Omental fat pad (tissue), 4 donors: ENCODE measurements around the gene PRR15L. TPM values are rescaled to one million over a fixed set of nuclear protein-coding genes. Genes with fewer than 3 reads are reported as not detected.
"Not testable (repeated sequence)": the region's sequence is repeated elsewhere in the genome, so short reads cannot be mapped to it uniquely, and the experiment has no call there.

Experiments used
- ATAC-seq: fragments of 150-250 bp; one replicate; pipeline ENCODE4 v1.9.1; 2016; ENCODE audit warnings: mild to moderate bottlenecking, moderate library complexity; ENCODE audit not compliant: low FRiP score
- DNase-seq: peaks from one replicate; pipeline ENCODE4 v3.0.0-alpha.2; 2019; ENCODE audit warnings: low spot score
- total RNA-seq, 4 donors: library from RNA; depleted of rRNA; stranded (reverse); fragments of >200 nt; gene quantifications; one replicate each; pipeline ENCODE4 v1.1.0, GENCODE V29; 2016
- TF ChIP-seq, protein P1 (sequence below), 3 donors: fragments of 450-650 bp; IDR thresholded peaks; one replicate each; pipeline ENCODE4 v1.5.1; 2016 to 2017; ENCODE audit warnings: antibody characterized with exemption in 3 of 3, mild to moderate bottlenecking in 3 of 3, moderate library complexity in 2 of 3

PRR15L gene
- total RNA-seq, 4 donors from 2014 or later: 2.4 to 6.6 TPM; not detected in 2

- ATAC-seq (no peak), DNase-seq (no peak)
- TF ChIP-seq, protein P1, sequence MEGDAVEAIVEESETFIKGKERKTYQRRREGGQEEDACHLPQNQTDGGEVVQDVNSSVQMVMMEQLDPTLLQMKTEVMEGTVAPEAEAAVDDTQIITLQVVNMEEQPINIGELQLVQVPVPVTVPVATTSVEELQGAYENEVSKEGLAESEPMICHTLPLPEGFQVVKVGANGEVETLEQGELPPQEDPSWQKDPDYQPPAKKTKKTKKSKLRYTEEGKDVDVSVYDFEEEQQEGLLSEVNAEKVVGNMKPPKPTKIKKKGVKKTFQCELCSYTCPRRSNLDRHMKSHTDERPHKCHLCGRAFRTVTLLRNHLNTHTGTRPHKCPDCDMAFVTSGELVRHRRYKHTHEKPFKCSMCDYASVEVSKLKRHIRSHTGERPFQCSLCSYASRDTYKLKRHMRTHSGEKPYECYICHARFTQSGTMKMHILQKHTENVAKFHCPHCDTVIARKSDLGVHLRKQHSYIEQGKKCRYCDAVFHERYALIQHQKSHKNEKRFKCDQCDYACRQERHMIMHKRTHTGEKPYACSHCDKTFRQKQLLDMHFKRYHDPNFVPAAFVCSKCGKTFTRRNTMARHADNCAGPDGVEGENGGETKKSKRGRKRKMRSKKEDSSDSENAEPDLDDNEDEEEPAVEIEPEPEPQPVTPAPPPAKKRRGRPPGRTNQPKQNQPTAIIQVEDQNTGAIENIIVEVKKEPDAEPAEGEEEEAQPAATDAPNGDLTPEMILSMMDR (IDR thresholded peaks at IDR 0.05): no peak
Observed at GRCh38 chr17:47993964-47994363, 36.3 kb upstream of the PRR15L start.

GRCh38 chr17:47993031-47993564 is 35.4 kb upstream of the PRR15L start:
- DNase-seq (no peak), ATAC-seq (no peak)

DNA sequence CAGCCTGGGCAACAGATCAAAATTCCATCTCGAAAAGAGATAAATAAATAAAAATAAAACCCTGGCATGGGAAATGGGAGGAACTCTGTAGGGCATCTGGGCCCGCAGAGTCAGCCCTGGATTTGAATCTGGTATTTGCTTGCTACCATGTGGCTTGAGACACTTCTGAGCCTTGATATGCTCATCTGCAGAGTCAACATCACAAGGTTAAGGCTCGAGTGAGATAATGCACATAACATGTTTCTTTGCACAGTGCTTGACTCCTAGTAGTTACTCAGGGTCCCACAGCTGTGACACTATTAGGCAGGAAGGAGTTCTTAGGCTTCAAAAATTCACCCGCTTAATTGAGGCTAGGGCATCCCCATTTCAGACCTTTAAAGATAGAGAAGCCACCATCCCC is 34.5 kb upstream of the PRR15L start:
- DNase-seq: no peak
- TF ChIP-seq, protein P1 (IDR thresholded peaks at IDR 0.05): no peak
- ATAC-seq: no peak

More at GRCh38 chr17:47993031-47993564, 35.4 kb upstream of the PRR15L start:
- TF ChIP-seq, protein P1 (IDR thresholded peaks at IDR 0.05): no peak

- no peak for ATAC-seq
- DNase-seq: no peak
- TF ChIP-seq, protein P1 (IDR thresholded peaks at IDR 0.05): no peak
Observed at GRCh38 chr17:47990962-47991731, 33.5 kb upstream of the PRR15L start.

DNA sequence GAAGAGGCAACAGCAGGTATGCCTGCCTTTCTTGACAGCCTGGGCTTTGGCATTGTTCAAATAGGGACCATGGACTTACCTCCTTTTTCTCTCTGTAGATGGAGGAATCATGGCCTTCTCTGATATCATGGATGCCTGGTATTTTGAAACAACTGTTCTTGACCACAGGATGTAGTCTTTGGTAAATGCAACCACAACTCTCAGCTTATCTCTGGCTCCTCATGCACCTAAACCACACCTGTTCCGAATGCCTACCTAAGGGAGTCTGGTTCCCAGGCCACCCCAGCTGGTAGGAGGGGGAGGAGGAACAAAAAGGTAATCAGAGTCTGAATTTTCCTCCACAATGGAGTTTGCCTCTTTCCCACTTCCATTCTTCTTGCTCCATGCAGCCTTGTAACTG is 32.0 kb upstream of the PRR15L start:
- ATAC-seq (no peak), DNase-seq (no peak)
- TF ChIP-seq, protein P1 (IDR thresholded peaks at IDR 0.05): no peak

GRCh38 chr17:47989159-47989558 is 31.5 kb upstream of the PRR15L start:
- DNase-seq (no peak), ATAC-seq (no peak)
- TF ChIP-seq, protein P1 (IDR thresholded peaks at IDR 0.05): no peak

- not testable (repeated sequence) for DNase-seq, ATAC-seq
Observed at GRCh38 chr17:47988445-47988844, 30.8 kb upstream of the PRR15L start.
